GM23248 (cell line): Measurements from ENCODE around the gene CYP27C1.

Experiments used
- EZH2 ChIP-seq: fragments of 200-600 bp; sonication (generic); IDR thresholded peaks from 2 replicates; pipeline ENCODE4 v1.6.1; 2018; ENCODE audit warnings: antibody characterized with exemption, mild to moderate bottlenecking; ENCODE audit not compliant: insufficient read depth, poor library complexity, severe bottlenecking
- EZH2phosphoT487 ChIP-seq: fragments of 200-600 bp; sonication (generic); IDR thresholded peaks from 2 replicates; pipeline ENCODE4 v1.6.1; 2018; ENCODE audit warnings: antibody characterized with exemption, moderate library complexity, mild to moderate bottlenecking, low read depth; ENCODE audit not compliant: insufficient read depth

GRCh38 chr2:127182626-127183458, 37.3 kb downstream of the CYP27C1 start:
- no peak for TF ChIP-seq EZH2
- no peak for TF ChIP-seq EZH2phosphoT487
